ENCODE results near the gene NAT8L. TPM values are rescaled to one million over a fixed set of nuclear protein-coding genes. Genes with fewer than 3 reads are reported as not detected.

NAT8L gene
- total and polyA plus RNA-seq, 8 donors = 0.31 to 0.73 (median 0.50) TPM; not detected in 4

DNA sequence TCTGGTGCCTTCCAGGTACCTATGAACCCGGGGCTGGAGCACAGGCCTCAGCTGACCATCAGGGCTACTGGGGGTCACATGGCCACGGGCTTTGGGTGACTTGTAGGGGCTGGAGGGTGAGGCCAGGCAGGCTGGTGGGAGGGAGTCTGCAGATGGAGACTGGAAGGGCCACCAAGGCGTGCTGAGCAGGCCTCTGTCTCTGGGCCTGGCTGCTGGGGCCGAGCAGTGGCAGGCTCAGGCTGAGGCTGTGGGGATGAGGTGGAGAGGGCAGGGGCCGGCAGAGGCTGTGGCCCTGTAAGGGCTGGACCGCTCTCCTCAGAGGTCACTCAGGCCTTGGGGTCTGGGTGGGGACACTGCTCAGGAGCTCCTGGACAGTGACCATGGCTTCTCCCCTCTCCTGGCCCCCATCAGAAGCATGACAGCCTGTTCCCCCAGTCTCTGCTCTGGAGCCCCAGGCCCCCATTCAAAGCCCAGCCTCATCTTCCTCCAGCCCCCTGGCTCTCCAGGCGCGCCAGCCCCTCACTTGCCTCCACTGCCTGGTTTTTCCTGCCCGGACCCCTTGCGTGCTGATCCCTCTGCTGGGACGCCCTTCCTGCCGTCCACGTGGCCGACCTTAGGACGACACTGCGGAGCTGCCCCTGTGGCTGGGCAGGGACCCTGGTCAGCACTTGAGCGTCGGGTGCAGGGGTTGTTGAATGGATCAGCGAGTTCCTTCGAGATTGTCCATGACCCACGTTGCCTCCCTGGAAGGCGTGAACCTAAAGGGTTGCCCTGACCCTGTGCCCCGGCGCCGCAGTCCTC is 11.1 kb upstream of the NAT8L start:
- Histone ChIP-seq H3K9me3 (peaks cover 0 to 5% (median 0%) of the 10 kb centered on the region in 4 donors), H3K4me3 (no peak overlapping the region), H3K27me3 (peaks cover 0 to 74% (median 17%) of the 10 kb centered on the region in 3 donors), H3K36me3 (no peaks in the 10 kb centered on the region), H3K27ac (no peak overlapping the region), H3K4me1 (peaks cover 0 to 7% (median 4%) of the 10 kb centered on the region in 4 donors)
- intact Hi-C loops (cut with DNase I; ENCODE audit: low total_unique reads) = no loop called here
- peak in 1 of 2 donors; percentile 16 for DNase-seq
- no peak for TF ChIP-seq POLR2AphosphoS5 (IDR thresholded peaks at IDR 0.05)
- TF ChIP-seq, protein P1, sequence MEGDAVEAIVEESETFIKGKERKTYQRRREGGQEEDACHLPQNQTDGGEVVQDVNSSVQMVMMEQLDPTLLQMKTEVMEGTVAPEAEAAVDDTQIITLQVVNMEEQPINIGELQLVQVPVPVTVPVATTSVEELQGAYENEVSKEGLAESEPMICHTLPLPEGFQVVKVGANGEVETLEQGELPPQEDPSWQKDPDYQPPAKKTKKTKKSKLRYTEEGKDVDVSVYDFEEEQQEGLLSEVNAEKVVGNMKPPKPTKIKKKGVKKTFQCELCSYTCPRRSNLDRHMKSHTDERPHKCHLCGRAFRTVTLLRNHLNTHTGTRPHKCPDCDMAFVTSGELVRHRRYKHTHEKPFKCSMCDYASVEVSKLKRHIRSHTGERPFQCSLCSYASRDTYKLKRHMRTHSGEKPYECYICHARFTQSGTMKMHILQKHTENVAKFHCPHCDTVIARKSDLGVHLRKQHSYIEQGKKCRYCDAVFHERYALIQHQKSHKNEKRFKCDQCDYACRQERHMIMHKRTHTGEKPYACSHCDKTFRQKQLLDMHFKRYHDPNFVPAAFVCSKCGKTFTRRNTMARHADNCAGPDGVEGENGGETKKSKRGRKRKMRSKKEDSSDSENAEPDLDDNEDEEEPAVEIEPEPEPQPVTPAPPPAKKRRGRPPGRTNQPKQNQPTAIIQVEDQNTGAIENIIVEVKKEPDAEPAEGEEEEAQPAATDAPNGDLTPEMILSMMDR (IDR thresholded peaks at IDR 0.05) = no peak
- no peak for TF ChIP-seq POLR2A (IDR thresholded peaks at IDR 0.05)
- no peak for TF ChIP-seq EP300 (IDR thresholded peaks at IDR 0.05)
- WGBS, 5 donors = 85 to 93% (median 91%) methylated on average over 18 to 25 of the region's 25 CpGs

DNA sequence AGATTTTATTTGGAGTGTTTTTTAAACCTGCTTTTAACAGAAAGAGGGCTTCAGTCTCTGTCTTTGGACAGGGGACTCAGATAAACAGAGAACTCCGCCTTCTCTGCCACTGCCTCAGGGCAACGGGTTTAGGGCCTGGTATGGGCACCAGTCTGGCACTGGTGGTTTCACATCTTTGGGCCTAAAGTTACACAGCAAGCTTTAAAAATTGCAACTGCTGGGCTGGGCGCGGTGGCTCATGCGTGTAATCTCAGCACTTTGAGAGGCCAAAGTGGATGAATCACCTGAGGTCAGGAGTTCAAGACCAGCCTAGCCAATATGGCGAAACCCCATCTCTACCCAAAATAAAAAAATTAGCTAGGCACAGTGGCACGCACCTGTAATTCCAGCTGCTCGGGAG is 10.3 kb upstream of the NAT8L start:
- peaks cover 0 to 74% (median 17%) of the 10 kb centered on the region in 3 donors for H3K27me3 ChIP-seq
- H3K4me1 ChIP-seq = peaks cover 0 to 7% (median 3%) of the 10 kb centered on the region in 4 donors
- TF ChIP-seq POLR2A (IDR thresholded peaks at IDR 0.05) (no peak), POLR2AphosphoS5 (IDR thresholded peaks at IDR 0.05) (no peak), EP300 (IDR thresholded peaks at IDR 0.05) (no peak)
- TF ChIP-seq, protein P1 (IDR thresholded peaks at IDR 0.05) = no peak
- peaks cover 0 to 5% (median 0%) of the 10 kb centered on the region in 4 donors for H3K9me3 ChIP-seq
- H3K36me3 ChIP-seq = no peaks in the 10 kb centered on the region
- no peak overlapping the region for H3K4me3 ChIP-seq
- H3K27ac ChIP-seq = no peak overlapping the region
- WGBS, 5 donors = 82 to 91% (median 89%) methylated on average over 8 of the region's 8 CpGs
- peak in 1 of 2 donors; percentile 17 for DNase-seq
- intact Hi-C loops (cut with DNase I; ENCODE audit: low total_unique reads) = no loop called here

DNA sequence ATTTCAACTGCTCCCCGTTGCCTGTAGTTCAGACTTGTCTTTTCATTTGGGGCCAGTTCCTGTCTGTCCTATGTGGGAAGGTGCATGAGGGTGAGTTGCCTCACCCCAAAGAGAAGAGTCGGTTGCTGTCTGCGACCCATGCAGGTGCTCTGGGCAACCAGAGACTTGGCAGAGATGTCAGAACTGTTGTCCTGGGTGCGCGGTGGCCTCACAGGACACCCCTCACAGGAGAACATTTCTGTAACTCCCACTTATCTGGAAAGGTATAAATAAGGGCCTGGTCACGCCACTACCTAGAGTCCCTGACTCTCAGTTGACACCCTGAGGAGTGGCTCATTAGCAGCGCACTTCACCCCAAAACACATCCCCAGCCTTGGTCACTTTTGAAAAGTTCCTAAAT is 9.7 kb upstream of the NAT8L start:
- WGBS, 5 donors = 88 to 96% (median 92%) methylated on average over 7 of the region's 7 CpGs
- Histone ChIP-seq H3K27ac (no peak overlapping the region), H3K36me3 (no peaks in the 10 kb centered on the region), H3K4me1 (peaks cover 0 to 7% (median 3%) of the 10 kb centered on the region in 4 donors), H3K4me3 (no peak overlapping the region), H3K27me3 (peaks cover 0 to 76% (median 17%) of the 10 kb centered on the region in 3 donors), H3K9me3 (peaks cover 0 to 5% (median 0%) of the 10 kb centered on the region in 4 donors)
- intact Hi-C loops (cut with DNase I; ENCODE audit: low total_unique reads) = no loop called here
- TF ChIP-seq, protein P1 (IDR thresholded peaks at IDR 0.05) = no peak
- TF ChIP-seq EP300 (IDR thresholded peaks at IDR 0.05) = no peak
- DNase-seq = no peak

DNA sequence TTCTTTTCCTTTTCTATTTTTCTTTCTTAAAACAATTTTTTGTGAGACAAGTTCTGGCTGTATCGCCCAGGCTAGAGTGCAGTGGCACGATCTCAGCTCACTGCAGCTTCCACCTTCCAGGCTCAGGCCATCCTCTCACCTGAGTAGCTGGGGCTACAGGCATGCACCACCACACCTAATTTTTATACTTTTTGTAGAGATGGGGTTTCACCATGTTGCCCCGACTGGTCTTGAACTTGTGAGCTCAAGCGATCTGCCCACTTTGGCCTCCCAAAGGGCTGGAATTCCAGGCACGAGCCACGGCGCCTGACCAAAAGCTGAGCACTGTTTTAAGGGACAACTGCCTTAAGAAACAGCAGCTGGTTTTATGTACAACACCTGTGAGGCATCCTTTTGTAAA is 9.3 kb upstream of the NAT8L start:
- DNase-seq = peak in 1 of 2 donors; percentile 10

More for the DNA sequence above, 9.3 kb upstream of the NAT8L start:
- Histone ChIP-seq H3K4me1 (peaks cover 0 to 7% (median 3%) of the 10 kb centered on the region in 4 donors), H3K36me3 (no peaks in the 10 kb centered on the region), H3K9me3 (peaks cover 0 to 3% (median 0%) of the 10 kb centered on the region in 4 donors), H3K4me3 (no peak overlapping the region), H3K27me3 (peaks cover 0 to 80% (median 17%) of the 10 kb centered on the region in 3 donors), H3K27ac (no peak overlapping the region)
- TF ChIP-seq EP300 (IDR thresholded peaks at IDR 0.05) = no peak
- TF ChIP-seq POLR2A (IDR thresholded peaks at IDR 0.05) = no peak
- TF ChIP-seq, protein P1 (IDR thresholded peaks at IDR 0.05) = no peak
- no peak for TF ChIP-seq POLR2AphosphoS5 (IDR thresholded peaks at IDR 0.05)
- 82 to 91% (median 90%) methylated on average over 7 of the region's 7 CpGs for WGBS, 5 donors
- intact Hi-C loops (cut with DNase I; ENCODE audit: low total_unique reads) = no loop called here
